ENCODE measurements around the gene THBS4. TPM values are rescaled to one million over a fixed set of nuclear protein-coding genes. Genes with fewer than 3 reads are reported as not detected.
A peak's percentile ranks its signal among the peaks of the same experiment; 100 is the strongest.

The THBS4 gene
- total RNA-seq, 1 experiment from 2014 or later = 0.48 TPM

GRCh38 chr5:80125962-80126480 lies 90.9 kb downstream of the THBS4 start:
- in situ Hi-C loops (cut with HindIII; ENCODE audit: low pct_unique_long_range_greater_than_20kb, low sequenced_read_pairs) = no loop called here
- peak; percentile 99 for DNase-seq (ENCODE audit: low read depth, low spot score)

DNA sequence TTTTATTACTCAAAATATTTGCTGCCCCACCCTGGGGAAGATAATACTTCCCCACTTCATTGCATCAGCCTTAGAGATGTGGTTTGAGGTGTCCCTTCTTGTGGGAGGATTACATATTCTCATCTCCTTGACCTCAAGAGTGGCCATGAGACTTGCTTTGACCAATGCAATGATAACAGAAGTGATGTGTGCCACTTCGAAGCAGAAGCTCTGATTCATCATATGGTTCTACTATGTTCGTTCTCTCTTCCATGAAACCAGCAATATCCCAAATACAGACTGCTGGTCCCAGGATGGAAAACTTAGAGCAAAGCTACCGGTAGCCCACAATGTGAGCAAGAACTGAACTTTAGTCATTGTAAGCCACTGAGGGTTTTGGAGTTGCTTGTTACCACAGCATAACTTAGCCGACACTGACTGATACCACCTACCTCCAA lies 92.0 kb downstream of the THBS4 start:
- in situ Hi-C loops (cut with HindIII; ENCODE audit: low pct_unique_long_range_greater_than_20kb, low sequenced_read_pairs) = no loop called here

DNA sequence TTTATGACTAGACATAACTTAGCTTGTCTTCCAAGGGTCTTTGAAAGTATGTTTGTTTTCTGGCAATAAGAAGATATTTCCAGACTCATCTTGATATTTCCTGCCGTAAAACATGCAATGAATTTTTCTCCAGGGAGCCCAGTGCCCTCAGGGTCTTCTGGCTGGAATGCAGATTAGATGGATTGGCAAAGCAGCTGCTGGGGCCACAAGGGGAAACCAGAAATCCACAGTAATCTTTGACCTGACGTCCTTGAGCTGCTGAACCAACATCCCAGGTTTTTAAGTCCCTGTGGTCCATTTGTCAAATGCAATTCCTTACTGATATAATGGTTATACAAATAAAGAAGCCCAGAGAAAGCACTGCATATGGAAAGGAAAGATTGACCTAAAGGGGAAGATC lies 93.0 kb downstream of the THBS4 start:
- DNase-seq (ENCODE audit: low read depth, low spot score) = peak; percentile 90
- in situ Hi-C loops (cut with HindIII; ENCODE audit: low pct_unique_long_range_greater_than_20kb, low sequenced_read_pairs) = no loop called here

More for the DNA sequence above, 92.0 kb downstream of the THBS4 start:
- no peak for DNase-seq (ENCODE audit: low read depth, low spot score)

- DNase-seq (ENCODE audit: low read depth, low spot score) = no peak
- in situ Hi-C loops (cut with HindIII; ENCODE audit: low pct_unique_long_range_greater_than_20kb, low sequenced_read_pairs) = no loop called here
Measured at GRCh38 chr5:80129146-80129545, 94.0 kb downstream of the THBS4 start.

Small RNA genes within 50 kb of the gene (small RNA-seq; reads per million reads assigned to genes)
- 0 reads per million in 2 experiments for gene TRMT112P2

Other genes with a start within 250 kb of the THBS4 start
- gene MTX3, start 44.1 kb upstream of the THBS4 start, total RNA-seq (2014; rRNA removed; shearing (Covaris generic)) = 16.7 and 19.2 TPM in 2 replicates
- 41.8 and 43.3 TPM in 2 replicates for gene SERINC5, start 220.7 kb downstream of the THBS4 start, total RNA-seq (2014; rRNA removed; shearing (Covaris generic))